RWPE2 (cell line): ENCODE results near the gene PAX7.
A peak's percentile ranks its signal among the peaks of the same experiment; 100 is the strongest.

Source experiments
- ATAC-seq: fragments of 200-7000 bp; cut with Tn5 transposase; 3 replicates; pipeline ENCODE4 v1.9.1; 2021; ENCODE audit warnings: low read depth
- DNase-seq: peaks from one replicate; pipeline ENCODE4 v3.0.0-alpha.2; 2020; ENCODE audit warnings: low spot score
- H3K27ac ChIP-seq: fragments of 450-650 bp; 2 replicates; pipeline ENCODE4 v1.5.1; 2017; ENCODE audit warnings: mild to moderate bottlenecking; ENCODE audit not compliant: poor library complexity, severe bottlenecking
- H3K27me3 ChIP-seq: fragments of 250-450 bp; sonication (Bioruptor Pico); 2 replicates; pipeline ENCODE4 v1.5.1; 2021; ENCODE audit warnings: mild to moderate bottlenecking, moderate library complexity; ENCODE audit not compliant: insufficient read depth, poor library complexity, severe bottlenecking
- H3K36me3 ChIP-seq: fragments of 250-450 bp; sonication (Bioruptor Pico); 2 replicates; pipeline ENCODE4 v1.5.1; 2020; ENCODE audit warnings: low read depth, mild to moderate bottlenecking, moderate library complexity
- H3K4me1 ChIP-seq: fragments of 250-450 bp; sonication (Bioruptor Pico); 2 replicates; pipeline ENCODE4 v1.5.1; 2021; ENCODE audit warnings: mild to moderate bottlenecking, moderate library complexity; ENCODE audit not compliant: insufficient read depth, poor library complexity, severe bottlenecking
- H3K4me3 ChIP-seq: fragments of 250-450 bp; sonication (Bioruptor Pico); 2 replicates; pipeline ENCODE4 v1.5.1; 2021; ENCODE audit warnings: mild to moderate bottlenecking, moderate library complexity; ENCODE audit not compliant: severe bottlenecking
- H3K9me3 ChIP-seq: fragments of 250-450 bp; sonication (Bioruptor Pico); 2 replicates; pipeline ENCODE4 v1.5.1; 2021; ENCODE audit warnings: mild to moderate bottlenecking, moderate library complexity; ENCODE audit not compliant: severe bottlenecking
- CTCF ChIP-seq: fragments of 450-650 bp; IDR thresholded peaks from one replicate; pipeline ENCODE4 v1.5.1; 2017; ENCODE audit warnings: mild to moderate bottlenecking, moderate library complexity; ENCODE audit not compliant: poor library complexity, severe bottlenecking

PAX7 gene

GRCh38 chr1:18642278-18643095, 11.8 kb downstream of the PAX7 start:
- H3K36me3 ChIP-seq, result no peaks in the 10 kb centered on the region
- peaks cover 98% of the 10 kb centered on the region for H3K27me3 ChIP-seq
- H3K4me1 ChIP-seq, result no peaks in the 10 kb centered on the region
- DNase-seq, result no peak
- H3K9me3 ChIP-seq, result no peaks in the 10 kb centered on the region
- no peak for ATAC-seq
- TF ChIP-seq CTCF, result no peak
- H3K4me3 ChIP-seq, result no peak overlapping the region
- H3K27ac ChIP-seq, result no peak overlapping the region

- Histone ChIP-seq H3K27ac (no peak overlapping the region), H3K27me3 (peaks cover 95% of the 10 kb centered on the region), H3K4me1 (no peaks in the 10 kb centered on the region), H3K9me3 (no peaks in the 10 kb centered on the region), H3K36me3 (no peaks in the 10 kb centered on the region), H3K4me3 (no peak overlapping the region)
- DNase-seq (no peak), ATAC-seq (peak; percentile 62)
- TF ChIP-seq CTCF, result no peak
Measured at GRCh38 chr1:18643154-18644012, 12.7 kb downstream of the PAX7 start.

GRCh38 chr1:18644013-18644399, 13.4 kb downstream of the PAX7 start:
- Histone ChIP-seq H3K4me3 (no peak overlapping the region), H3K27me3 (peaks cover 95% of the 10 kb centered on the region), H3K4me1 (no peaks in the 10 kb centered on the region), H3K9me3 (no peaks in the 10 kb centered on the region), H3K36me3 (no peaks in the 10 kb centered on the region), H3K27ac (no peak overlapping the region)
- DNase-seq (no peak), ATAC-seq (no peak)
- no peak for TF ChIP-seq CTCF

- DNase-seq (no peak), ATAC-seq (no peak)
- Histone ChIP-seq H3K9me3 (no peaks in the 10 kb centered on the region), H3K4me1 (no peaks in the 10 kb centered on the region), H3K27ac (no peak overlapping the region), H3K27me3 (peaks cover 91% of the 10 kb centered on the region), H3K4me3 (no peak overlapping the region), H3K36me3 (no peaks in the 10 kb centered on the region)
- TF ChIP-seq CTCF, result no peak
Measured at GRCh38 chr1:18644446-18644845, 13.8 kb downstream of the PAX7 start.
